Medulla oblongata (tissue), 1 donor: ENCODE results near the gene MRPL55.

Experiments
- DNase-seq: peaks from one replicate; pipeline ENCODE4 v3.0.0-alpha.2; 2015; ENCODE audit errors: extremely low spot score

The MRPL55 gene

DNA sequence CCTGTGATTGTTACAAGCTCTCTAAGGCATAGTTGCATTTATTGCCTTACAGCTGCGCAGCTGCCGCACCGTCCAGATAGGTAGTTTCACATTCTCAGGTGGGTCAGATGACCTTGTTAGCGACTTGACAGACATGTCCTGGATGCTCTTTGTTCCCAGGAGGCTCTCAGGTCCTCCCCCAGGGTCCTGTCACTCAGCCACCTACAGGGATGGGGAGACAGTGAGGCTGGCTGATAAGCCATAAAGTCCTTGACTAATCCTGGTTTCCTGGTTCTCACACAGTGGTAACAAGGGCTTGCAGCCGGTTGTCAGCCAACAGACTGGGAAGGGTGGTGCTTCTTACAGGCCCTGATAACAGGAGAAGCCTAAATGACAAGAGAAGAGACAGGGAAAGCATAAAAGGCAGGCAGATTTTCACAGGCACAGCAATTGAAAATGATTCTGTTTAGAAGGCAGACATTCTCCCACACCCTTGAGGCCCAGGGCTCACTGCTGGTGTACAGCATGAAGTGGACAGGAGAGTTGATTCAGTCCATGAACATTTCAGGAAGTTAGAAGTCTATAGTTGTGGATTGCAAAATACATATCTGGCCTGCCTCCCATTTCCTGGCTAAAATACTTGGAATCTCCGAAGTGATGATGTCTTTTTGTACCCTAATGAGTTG, 23.7 kb downstream of the MRPL55 start:
- no peak for DNase-seq

GRCh38 chr1:228084797-228085196, 24.3 kb downstream of the MRPL55 start:
- DNase-seq: no peak

DNA sequence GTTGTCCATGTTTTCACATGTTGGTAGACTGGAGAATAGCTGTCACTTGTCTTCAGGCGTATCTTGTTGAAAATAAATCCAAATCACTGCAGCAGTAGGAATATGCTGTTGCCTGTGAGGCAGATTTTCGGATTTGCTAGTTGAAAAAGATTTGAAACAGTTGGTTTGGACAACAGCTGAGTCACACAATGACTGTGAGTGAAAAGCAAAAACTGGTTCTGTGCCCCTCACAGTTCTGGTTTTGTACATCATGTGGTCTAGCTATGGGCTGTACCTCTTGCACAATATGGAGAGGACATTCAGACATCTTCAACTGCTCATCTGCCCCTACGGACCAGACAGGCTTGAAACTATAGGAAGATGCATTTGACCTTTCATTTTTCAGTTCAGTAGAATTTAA, 24.8 kb downstream of the MRPL55 start:
- peak; percentile 57 for DNase-seq

DNA sequence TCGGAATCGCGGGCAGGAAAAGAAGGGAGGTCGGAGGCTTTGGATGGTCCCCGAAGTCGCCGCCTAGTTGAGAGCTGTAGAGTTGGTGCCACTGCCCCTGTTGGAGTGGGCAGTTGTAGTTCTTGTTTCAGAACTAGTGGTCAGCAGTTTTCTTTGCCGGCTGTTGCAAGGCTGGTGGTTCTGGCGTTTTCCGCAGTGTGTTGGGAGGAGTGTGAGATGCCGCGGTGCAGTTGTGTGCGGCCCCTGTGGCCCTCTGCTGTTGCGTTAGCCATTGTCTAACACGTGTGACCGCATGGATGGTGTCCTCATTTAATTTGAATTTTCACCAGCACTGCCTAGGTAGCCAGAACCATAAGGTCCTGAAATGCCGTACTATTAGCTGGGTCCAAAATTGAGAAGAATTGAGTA, 25.2 kb downstream of the MRPL55 start:
- peak; percentile 58 for DNase-seq

DNA sequence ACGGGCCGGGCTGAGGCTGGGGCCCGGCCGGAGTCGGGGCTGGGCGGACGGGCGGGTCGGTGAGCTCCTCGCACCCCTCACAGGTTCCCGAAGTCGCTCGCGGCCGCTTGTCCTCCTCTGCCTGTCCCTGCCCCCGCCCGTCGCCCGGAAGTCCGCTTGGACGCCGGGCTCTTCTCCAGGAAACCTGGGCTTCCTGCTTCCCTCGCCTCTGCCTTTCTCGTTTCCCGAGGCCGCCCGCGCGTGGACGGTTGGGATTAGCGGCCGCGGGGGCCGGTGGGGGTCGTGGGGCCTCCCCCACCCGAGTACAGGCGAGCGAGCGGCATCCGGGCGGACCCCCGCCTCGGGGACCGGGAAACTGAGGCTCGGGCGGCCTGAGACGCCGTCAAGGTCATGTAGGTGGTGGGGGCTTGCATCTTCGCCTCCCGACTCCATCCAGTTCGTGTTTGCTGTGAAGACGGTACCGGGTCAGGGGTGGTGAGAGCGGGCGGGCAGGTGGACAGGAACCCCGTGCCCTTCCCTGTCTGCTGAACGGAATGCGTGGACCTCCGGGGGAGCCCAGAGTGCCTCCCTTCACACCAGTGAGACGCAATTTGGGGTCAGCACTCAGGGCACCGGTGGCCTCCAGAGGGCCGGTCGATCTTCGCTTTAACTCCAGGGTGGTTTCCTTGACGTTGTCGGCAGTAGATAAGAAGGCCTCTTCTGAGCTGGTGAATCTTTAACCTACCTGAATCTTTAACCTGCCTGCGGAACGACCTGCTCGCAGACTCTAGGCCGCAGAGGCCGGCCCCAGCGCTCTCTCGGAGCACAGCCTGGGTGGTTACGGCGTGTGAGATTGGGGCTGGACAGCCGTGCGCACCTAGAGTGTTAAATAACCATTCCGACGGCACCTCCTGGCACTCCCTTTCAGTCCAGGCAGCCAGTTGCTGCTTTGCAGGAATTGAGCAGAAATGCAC, 25.9 kb downstream of the MRPL55 start:
- DNase-seq: peak; percentile 31

DNA sequence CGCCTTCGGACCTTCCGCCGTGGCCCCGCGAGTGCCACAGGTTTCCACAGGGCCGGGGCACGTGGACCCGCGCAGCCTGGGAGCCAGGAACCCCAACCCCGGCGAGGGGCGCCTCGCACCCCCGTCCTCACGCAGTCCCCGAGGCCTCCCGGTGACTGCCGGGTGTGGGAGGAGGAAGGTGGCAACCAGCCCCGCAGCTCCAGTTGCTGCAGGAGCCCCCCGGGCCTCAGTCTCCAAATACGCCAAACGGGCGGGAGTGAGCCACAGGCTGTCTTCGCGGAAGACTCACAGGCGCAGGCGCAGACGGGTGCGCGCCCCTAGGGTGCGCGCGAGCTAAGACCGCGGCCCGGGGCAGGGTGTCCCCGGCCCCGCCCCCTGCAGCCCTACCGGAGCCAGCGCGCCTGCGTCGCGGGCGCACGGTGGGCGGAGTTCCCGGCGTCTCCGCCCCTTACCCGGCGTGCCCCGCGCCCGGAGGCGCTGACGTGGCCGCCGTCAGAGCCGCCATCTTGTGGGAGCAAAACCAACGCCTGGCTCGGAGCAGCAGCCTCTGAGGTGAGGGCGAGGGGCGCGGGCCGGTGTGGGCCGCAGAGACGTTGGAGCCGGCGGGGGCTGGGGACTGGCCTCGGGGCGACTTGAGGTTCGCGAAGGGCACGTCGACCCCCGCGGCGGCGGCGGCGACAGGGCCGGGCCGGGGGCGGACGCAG, 26.7 kb downstream of the MRPL55 start, which contains the start of gene ARF1:
Gene ARF1 (plus strand): TSS at position 495 of the 704 bp plus-strand sequence. CDS start 14,407 bp downstream, outside the sequence.
- peak; percentile 97 for DNase-seq

DNA sequence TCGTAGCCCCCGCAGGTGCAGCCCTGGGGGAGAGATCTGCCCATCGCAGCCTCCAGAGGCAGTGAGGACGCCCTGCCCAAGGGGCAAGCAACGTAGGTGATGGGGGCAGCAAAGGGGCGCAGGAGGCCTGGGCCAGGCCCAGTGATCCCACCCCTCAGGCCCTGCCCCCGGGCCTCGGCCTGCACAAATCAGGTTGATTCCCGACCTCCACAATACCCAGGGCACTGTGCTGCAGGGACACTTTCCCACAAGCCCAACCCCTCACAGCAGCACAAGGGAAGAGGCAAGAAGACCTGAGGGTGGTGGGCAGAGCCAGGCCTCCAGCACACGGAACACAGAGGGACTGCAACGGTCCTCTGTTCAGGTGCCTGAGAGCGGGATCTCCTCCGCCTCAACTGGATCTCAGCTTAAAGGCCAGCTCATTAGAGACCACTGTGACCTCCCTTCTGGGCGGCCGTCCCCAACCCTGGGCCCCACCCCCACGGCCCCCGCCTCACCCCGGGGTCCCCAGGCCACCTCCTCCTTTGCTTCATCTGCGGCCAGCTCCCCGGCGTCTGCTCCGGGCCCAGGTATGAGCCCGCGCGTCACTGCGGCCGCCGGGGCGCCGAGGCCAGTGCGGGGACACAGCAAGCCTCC, 27.4 kb downstream of the MRPL55 start:
- no peak for DNase-seq

DNA sequence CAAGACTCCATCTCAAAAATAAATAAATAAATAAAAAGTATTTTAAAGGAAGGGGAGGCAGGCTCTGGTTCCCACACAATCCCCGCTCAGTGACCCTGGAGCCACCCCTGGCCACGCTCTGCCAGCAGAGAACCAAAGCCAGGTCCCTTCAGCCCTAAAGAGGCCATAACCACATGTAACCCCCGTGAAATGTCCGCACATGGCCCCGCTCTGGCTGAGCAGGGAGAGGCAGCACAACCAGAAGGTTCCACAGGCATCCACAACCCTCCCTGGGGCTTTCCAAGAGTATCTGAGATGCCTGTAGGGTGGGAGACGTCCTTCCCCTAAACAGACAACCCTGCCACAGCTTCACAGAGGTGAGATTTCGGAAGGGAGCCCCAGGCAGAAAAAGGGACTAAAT, 28.0 kb downstream of the MRPL55 start:
- DNase-seq: no peak

GRCh38 chr1:228079601-228080263, 29.4 kb downstream of the MRPL55 start:
- DNase-seq: no peak

- DNase-seq: no peak
Observed at GRCh38 chr1:228079013-228079412, 30.1 kb downstream of the MRPL55 start.

DNA sequence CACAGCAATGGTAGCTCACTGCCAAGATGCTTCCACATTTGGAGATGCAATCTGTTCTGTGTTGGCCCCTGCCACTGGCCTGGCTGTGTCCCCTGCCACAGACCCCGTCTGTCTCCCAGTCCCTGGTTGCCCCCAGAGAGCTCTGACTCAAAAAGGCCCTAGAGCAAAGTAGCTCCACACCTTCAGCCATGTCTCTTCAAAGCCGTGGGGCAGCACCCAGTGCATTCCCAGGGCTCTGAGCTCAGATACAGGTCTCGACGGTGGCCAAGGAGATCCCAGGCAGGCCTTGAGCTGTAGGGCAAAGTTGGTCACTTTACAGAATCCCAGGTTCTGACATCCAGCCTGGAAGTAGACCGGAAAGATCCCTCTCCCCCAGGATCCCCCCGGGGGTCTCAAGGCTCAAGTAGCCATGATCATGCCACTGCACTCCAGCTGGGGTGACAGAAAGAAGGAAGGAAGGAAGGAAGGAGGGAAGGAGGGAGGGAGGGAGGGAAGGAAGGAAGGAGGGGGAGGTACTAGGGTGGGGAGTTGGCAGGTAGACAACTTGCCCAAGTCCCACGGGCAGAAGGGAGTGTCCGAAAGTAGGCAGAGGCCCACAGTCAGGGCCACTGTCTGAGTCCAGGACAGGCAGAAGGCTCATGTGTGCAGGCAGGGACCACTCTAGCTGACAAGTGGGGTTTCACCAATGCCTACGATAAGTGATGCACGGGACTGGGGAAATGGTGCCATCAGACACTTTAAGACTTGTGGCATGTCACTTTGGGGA, 31.4 kb downstream of the MRPL55 start:
- DNase-seq: no peak

- no peak for DNase-seq
Observed at GRCh38 chr1:228076796-228077430, 32.2 kb downstream of the MRPL55 start.

GRCh38 chr1:228075801-228076271, 33.3 kb downstream of the MRPL55 start:
- no peak for DNase-seq

- no peak for DNase-seq
Observed at GRCh38 chr1:228074954-228075730, 34.0 kb downstream of the MRPL55 start.

DNA sequence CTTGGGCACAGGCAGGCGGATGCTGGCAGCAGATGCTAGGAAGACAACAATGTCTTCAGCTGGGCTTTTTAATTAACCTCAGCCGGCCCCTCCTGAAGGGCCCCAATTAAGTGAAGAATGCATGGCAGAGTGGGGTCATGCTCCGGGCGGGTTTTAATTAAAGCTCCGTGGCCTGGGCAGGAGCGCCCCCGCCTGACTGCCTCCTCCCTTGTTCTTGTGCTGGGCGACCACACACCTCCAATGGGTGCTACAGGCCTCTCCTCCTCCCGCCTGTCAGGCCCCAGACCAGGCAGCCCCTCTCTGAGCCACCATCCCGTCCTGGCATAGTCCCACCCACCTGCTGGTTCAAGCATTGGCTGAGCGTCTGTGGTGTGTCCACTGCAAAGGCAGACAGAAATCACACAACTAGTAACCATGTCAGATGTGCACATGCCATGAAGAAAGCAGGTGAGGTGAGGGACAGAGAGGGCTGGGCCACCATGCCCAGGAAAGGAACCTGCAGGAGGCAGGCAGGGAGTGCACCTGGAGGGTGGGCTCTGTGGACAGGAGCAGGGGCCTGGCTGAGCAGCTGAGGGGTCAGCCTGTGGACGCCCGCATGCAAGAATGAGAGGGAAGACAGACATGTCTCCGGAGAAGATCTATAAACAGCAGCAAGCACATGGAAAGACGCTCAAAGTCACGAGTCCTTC, 35.1 kb downstream of the MRPL55 start:
- DNase-seq: no peak

DNA sequence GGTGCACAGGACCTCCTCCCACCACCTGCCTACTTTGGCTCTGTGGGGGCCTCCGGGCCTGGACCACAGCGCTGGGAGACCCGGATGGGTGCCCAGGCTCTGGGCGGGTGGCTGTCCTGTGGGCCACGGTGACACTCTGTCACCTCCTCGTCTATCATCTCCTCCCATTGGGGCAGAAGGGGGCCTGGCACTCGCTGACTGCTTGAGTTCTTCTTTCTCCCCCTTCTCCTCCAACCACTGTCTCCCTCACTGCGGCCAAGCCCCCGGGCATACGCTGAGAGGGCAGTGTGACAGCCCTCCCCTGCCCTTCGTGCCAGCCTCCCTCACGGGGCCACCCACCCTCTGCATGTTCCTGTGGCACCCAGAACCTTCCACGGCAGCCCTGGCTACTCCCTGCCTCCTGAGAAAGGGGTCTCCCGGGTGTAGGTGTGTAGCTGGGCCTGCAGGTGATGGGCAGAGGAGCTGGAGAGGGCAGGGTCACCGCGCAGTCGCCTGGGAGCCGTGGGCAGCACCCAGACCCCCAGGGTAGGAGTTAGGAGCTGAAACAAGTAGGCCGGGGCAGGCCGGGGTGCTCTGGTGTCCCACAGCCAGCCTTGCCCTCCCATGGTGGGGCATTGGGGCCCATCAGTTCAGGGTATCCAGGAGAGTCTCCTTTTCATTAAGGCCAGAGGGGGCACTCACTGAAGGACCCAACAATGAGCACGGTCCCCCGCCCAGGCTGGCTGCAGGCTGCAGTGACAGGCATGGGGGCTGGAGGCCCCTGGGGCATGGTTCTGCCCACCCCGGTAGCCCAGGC, 35.8 kb downstream of the MRPL55 start:
- DNase-seq: no peak

GRCh38 chr1:228072658-228073043, 36.4 kb downstream of the MRPL55 start:
- no peak for DNase-seq
